Measurements from ENCODE around the gene PSMB3. TPM values are rescaled to one million over a fixed set of nuclear protein-coding genes. Genes with fewer than 3 reads are reported as not detected.

Gene PSMB3
- total RNA-seq, 1 experiment from 2014 or later = 346 TPM

GRCh38 chr17:38703742-38704605 is 48.6 kb upstream of the PSMB3 start (continued):
- TF ChIP-seq SIN3A (IDR thresholded peaks at IDR 0.05; ENCODE audit: low read depth) = no peak
- peak; percentile 76 for TF ChIP-seq SP1 (IDR thresholded peaks at IDR 0.05; ENCODE audit: low read depth)
- TF ChIP-seq ELF1 (IDR thresholded peaks at IDR 0.05; ENCODE audit: borderline replicate concordance, low read depth) = no peak; the same call in 1 of the 2 replicates
- TF ChIP-seq YY1 (IDR thresholded peaks at IDR 0.05; ENCODE audit: extremely low read depth, insufficient replicate concordance, low read depth, low read length) = peak; percentile 32

GRCh38 chr17:38704606-38705522 is 47.7 kb upstream of the PSMB3 start, which contains the start of gene MLLT6:
Gene MLLT6 (plus strand): TSS chr17:38705273. CDS start chr17:38705633, 360 bp downstream.
- no TSS peak for BruUV-seq (replicated peaks)
- intact Hi-C loops (cut with micrococcal nuclease) = no loop called here
- DNase-seq (ENCODE audit: low read depth, low spot score) = no peak

More at GRCh38 chr17:38704606-38705522, 47.7 kb upstream of the PSMB3 start, which contains the start of gene MLLT6:
- RAD21 ChIA-PET (ENCODE audit: low non-redundant PET in 1 of 2, low total read pairs in 2 of 2, uncharacterized antibody in 2 of 2, unreplicated experiment in 2 of 2) = no interaction called here
- CTCF ChIA-PET = no interaction called here
- peak within 1 kb of the TSS; percentile 99 for H3K27ac ChIP-seq (ENCODE audit: low read depth, low read length)
- no peaks in the 10 kb centered on the region for H3K9me3 ChIP-seq (ENCODE audit: control insufficient read depth in 1 of 2, insufficient read depth in 1 of 2, low read depth in 1 of 2, low read length in 2 of 2)
- POLR2A ChIA-PET = interaction anchor here (0.6 to 1.6 kb wide), 4 partner anchors 28 to 147 kb away, joined by 3 to 4 read pairs (median 4); partner anchors contain the start of gene EPOP
- peak; percentile 30 for ATAC-seq
- peaks cover 8 to 21% of the 10 kb centered on the region in 2 experiments; a peak in 2 of 4 replicates for H3K36me3 ChIP-seq (ENCODE audit: control insufficient read depth in 1 of 2, insufficient read depth in 2 of 2, low read length in 2 of 2)
- H3K27me3 ChIP-seq (ENCODE audit: insufficient read depth, low read length) = no peaks in the 10 kb centered on the region
- TF ChIP-seq ZNF274 (IDR thresholded peaks at IDR 0.05; ENCODE audit: low read depth, low read length) (no peak), EGR1 (IDR thresholded peaks at IDR 0.05; ENCODE audit: low read depth) (0 out of 2 replicates have a peak, but pooled peaks have one; percentile 3), YY1 (IDR thresholded peaks at IDR 0.05; ENCODE audit: extremely low read depth, insufficient replicate concordance, low read depth, low read length) (peak; percentile 68), SP1 (IDR thresholded peaks at IDR 0.05; ENCODE audit: low read depth) (0 out of 2 replicates have a peak, but pooled peaks have one; percentile 8)
- H3K9ac ChIP-seq (ENCODE audit: low read length) = peak within 1 kb of the TSS; percentile 92
- H3K4me2 ChIP-seq (ENCODE audit: low read length) = peak within 1 kb of the TSS; percentile 96
- no peak within 1 kb of the TSS for H2AFZ ChIP-seq (ENCODE audit: low read depth, low read length, poor library complexity, severe bottlenecking)
- H4K20me1 ChIP-seq (ENCODE audit: insufficient read depth) = no peaks in the 10 kb centered on the region
- H3K79me2 ChIP-seq (ENCODE audit: insufficient read depth, low read length) = peaks cover 52% of the 10 kb centered on the region
- no peaks in the 10 kb centered on the region for H3K9me2 ChIP-seq (ENCODE audit: insufficient read depth)
- peak within 1 kb of the TSS; percentile 77 to 91 for H3K4me3 ChIP-seq (replicated peaks in 1 of 2; ENCODE audit: low read depth in 1 of 2, low read length in 2 of 2)
- peaks cover 31 to 60% of the 10 kb centered on the region in 2 experiments for H3K4me1 ChIP-seq (ENCODE audit: control insufficient read depth in 1 of 2, insufficient read depth in 2 of 2, low read length in 2 of 2)

Data from HCT116 (cell line).